Vagina (tissue), 2 donors: ENCODE results near the gene IGFN1. TPM values are rescaled to one million over a fixed set of nuclear protein-coding genes. Genes with fewer than 3 reads are reported as not detected.

Experiments used
- DNase-seq, 2 donors: peaks; one replicate each; pipeline ENCODE4 v3.0.0-alpha.2; 2017; ENCODE audit errors: extremely low spot score in 2 of 2
- H3K27ac ChIP-seq: fragments of 200-600 bp; sonication (generic); one replicate; pipeline ENCODE4 v1.5.1; 2019
- H3K27me3 ChIP-seq: fragments of 200-600 bp; sonication (generic); one replicate; pipeline ENCODE4 v1.5.1; 2019
- H3K36me3 ChIP-seq, 2 donors: fragments of 200-600 bp; sonication (generic); one replicate each; pipeline ENCODE4 v1.5.1; 2017 to 2019
- H3K4me1 ChIP-seq: fragments of 200-600 bp; sonication (generic); one replicate; pipeline ENCODE4 v1.5.1; 2019
- H3K4me3 ChIP-seq, 2 donors: fragments of 200-600 bp; sonication (generic); 1 replicate in 1 of 2; 2 replicates in 1 of 2; pipeline ENCODE4 v1.5.1; 2016 to 2019
- H3K9me3 ChIP-seq: fragments of 200-600 bp; sonication (generic); one replicate; pipeline ENCODE4 v1.5.1; 2019
- CTCF ChIP-seq, 3 experiments: fragments of 450-650 bp in 2 of 3; fragments of 200-600 bp in 1 of 3; sonication (generic) in 1 of 3; IDR thresholded peaks; one replicate each; pipeline ENCODE4 v1.5.1; 2017 to 2019; ENCODE audit warnings: antibody characterized with exemption in 3 of 3, mild to moderate bottlenecking in 2 of 3, moderate library complexity in 2 of 3
- POLR2A ChIP-seq, 2 donors: fragments of 450-650 bp; IDR thresholded peaks; one replicate each; pipeline ENCODE4 v1.6.1; 2017; ENCODE audit warnings: antibody characterized with exemption in 2 of 2, mild to moderate bottlenecking in 2 of 2, moderate library complexity in 2 of 2
- POLR2AphosphoS5 ChIP-seq, 2 donors: sonication (generic); formaldehyde crosslinking; IDR thresholded peaks; one replicate each; pipeline ENCODE4 v1.9.0; 2017; ENCODE audit warnings: antibody characterized with exemption in 2 of 2, mild to moderate bottlenecking in 2 of 2, low read depth in 1 of 2; ENCODE audit not compliant: insufficient read depth in 1 of 2
- intact Hi-C: fragments of 100-400 bp; cut with DNase I; formaldehyde crosslinking; loops from one replicate; pipeline ENCODE4 v1.15.1; 2023
- total RNA-seq: library from RNA; depleted of rRNA; stranded (reverse); fragments of >200 nt; gene quantifications from one replicate; pipeline ENCODE4 v1.2.3, GENCODE V29; 2016

IGFN1 gene
- total RNA-seq, 1 donor from 2014 or later, result not detected

GRCh38 chr1:201153474-201154388, 36.9 kb upstream of the IGFN1 start:
- H3K27me3 ChIP-seq, result no peaks in the 10 kb centered on the region
- H3K27ac ChIP-seq, result peak overlapping the region; percentile 71
- intact Hi-C loops, result no loop called here
- H3K9me3 ChIP-seq, result no peaks in the 10 kb centered on the region
- H3K36me3 ChIP-seq, result peaks cover 0 to 11% of the 10 kb centered on the region in 2 donors
- H3K4me1 ChIP-seq, result peaks cover 20% of the 10 kb centered on the region
- H3K4me3 ChIP-seq, result peak overlapping the region; percentile 88 to 93
- no peak for TF ChIP-seq POLR2A (IDR thresholded peaks at IDR 0.05)
- no peak for TF ChIP-seq CTCF (IDR thresholded peaks at IDR 0.05)
- no peak for TF ChIP-seq POLR2AphosphoS5 (IDR thresholded peaks at IDR 0.05; ENCODE audit: insufficient read depth in 1 of 2, low read depth in 1 of 2)
- DNase-seq, result no peak

GRCh38 chr1:201154389-201155165, 36.0 kb upstream of the IGFN1 start, which contains the start of gene TMEM9:
TMEM9 (minus strand) TSS chr1:201154474; CDS start chr1:201153923, 551 bp downstream.
- no peaks in the 10 kb centered on the region for H3K27me3 ChIP-seq
- no peaks in the 10 kb centered on the region for H3K9me3 ChIP-seq
- peak within 1 kb of the TSS; percentile 88 to 93 for H3K4me3 ChIP-seq
- intact Hi-C loops, result no loop called here
- DNase-seq, result peak in 1 of 2 donors; percentile 98
- H3K36me3 ChIP-seq, result peaks cover 0 to 10% of the 10 kb centered on the region in 2 donors
- peaks cover 20% of the 10 kb centered on the region for H3K4me1 ChIP-seq
- peak within 1 kb of the TSS; percentile 71 for H3K27ac ChIP-seq
- TF ChIP-seq CTCF (IDR thresholded peaks at IDR 0.05) (no peak), POLR2A (IDR thresholded peaks at IDR 0.05) (peak in 1 of 2 donors; percentile 48), POLR2AphosphoS5 (IDR thresholded peaks at IDR 0.05; ENCODE audit: insufficient read depth in 1 of 2, low read depth in 1 of 2) (peak; percentile 78 to 79)

GRCh38 chr1:201155354-201155753, 35.3 kb upstream of the IGFN1 start:
- TF ChIP-seq POLR2AphosphoS5 (IDR thresholded peaks at IDR 0.05; ENCODE audit: insufficient read depth in 1 of 2, low read depth in 1 of 2) (no peak), POLR2A (IDR thresholded peaks at IDR 0.05) (no peak), CTCF (IDR thresholded peaks at IDR 0.05) (no peak)
- DNase-seq, result no peak
- no peaks in the 10 kb centered on the region for H3K27me3 ChIP-seq
- intact Hi-C loops, result no loop called here
- no peaks in the 10 kb centered on the region for H3K9me3 ChIP-seq
- no peak overlapping the region for H3K4me3 ChIP-seq
- H3K4me1 ChIP-seq, result peaks cover 20% of the 10 kb centered on the region
- peaks cover 0 to 10% of the 10 kb centered on the region in 2 donors for H3K36me3 ChIP-seq
- no peak overlapping the region for H3K27ac ChIP-seq

- intact Hi-C loops, result no loop called here
- Histone ChIP-seq H3K4me3 (no peak overlapping the region), H3K9me3 (no peaks in the 10 kb centered on the region), H3K27me3 (no peaks in the 10 kb centered on the region), H3K36me3 (peaks cover 0 to 3% of the 10 kb centered on the region in 2 donors), H3K27ac (no peak overlapping the region), H3K4me1 (peaks cover 20% of the 10 kb centered on the region)
- no peak for DNase-seq
- no peak for TF ChIP-seq POLR2A (IDR thresholded peaks at IDR 0.05)
- TF ChIP-seq POLR2AphosphoS5 (IDR thresholded peaks at IDR 0.05; ENCODE audit: insufficient read depth in 1 of 2, low read depth in 1 of 2), result no peak
These were observed 34.3 kb upstream of the IGFN1 start for GRCh38 chr1:201156346-201156745.

GRCh38 chr1:201156819-201157218, 33.8 kb upstream of the IGFN1 start:
- peaks cover 20% of the 10 kb centered on the region for H3K4me1 ChIP-seq
- no peak for DNase-seq
- H3K27me3 ChIP-seq, result no peaks in the 10 kb centered on the region
- H3K27ac ChIP-seq, result no peak overlapping the region
- H3K36me3 ChIP-seq, result no peaks in the 10 kb centered on the region
- TF ChIP-seq CTCF (IDR thresholded peaks at IDR 0.05) (no peak), POLR2A (IDR thresholded peaks at IDR 0.05) (no peak), POLR2AphosphoS5 (IDR thresholded peaks at IDR 0.05; ENCODE audit: insufficient read depth in 1 of 2, low read depth in 1 of 2) (no peak)
- H3K4me3 ChIP-seq, result no peak overlapping the region
- H3K9me3 ChIP-seq, result no peaks in the 10 kb centered on the region
- intact Hi-C loops, result no loop called here
